Measurements from ENCODE around the gene TMEM175. TPM values are rescaled to one million over a fixed set of nuclear protein-coding genes. Genes with fewer than 3 reads are reported as not detected.

TMEM175 gene
- total and polyA plus RNA-seq, 9 of the 15 experiments (the other 6 are each of a cell fraction or from before 2014, with no cell fraction given): 0.13 to 30.9 (median 9.4) TPM

GRCh38 chr4:996030-996996, 64.1 kb downstream of the TMEM175 start (continued):
- TF ChIP-seq, protein P1, sequence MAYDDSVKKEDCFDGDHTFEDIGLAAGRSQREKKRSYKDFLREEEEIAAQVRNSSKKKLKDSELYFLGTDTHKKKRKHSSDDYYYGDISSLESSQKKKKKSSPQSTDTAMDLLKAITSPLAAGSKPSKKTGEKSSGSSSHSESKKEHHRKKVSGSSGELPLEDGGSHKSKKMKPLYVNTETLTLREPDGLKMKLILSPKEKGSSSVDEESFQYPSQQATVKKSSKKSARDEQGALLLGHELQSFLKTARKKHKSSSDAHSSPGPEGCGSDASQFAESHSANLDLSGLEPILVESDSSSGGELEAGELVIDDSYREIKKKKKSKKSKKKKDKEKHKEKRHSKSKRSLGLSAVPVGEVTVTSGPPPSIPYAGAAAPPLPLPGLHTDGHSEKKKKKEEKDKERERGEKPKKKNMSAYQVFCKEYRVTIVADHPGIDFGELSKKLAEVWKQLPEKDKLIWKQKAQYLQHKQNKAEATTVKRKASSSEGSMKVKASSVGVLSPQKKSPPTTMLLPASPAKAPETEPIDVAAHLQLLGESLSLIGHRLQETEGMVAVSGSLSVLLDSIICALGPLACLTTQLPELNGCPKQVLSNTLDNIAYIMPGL (CRISPR knock-in tag; IDR thresholded peaks at IDR 0.05): no peak
- no peak for TF ChIP-seq ZKSCAN8 (CRISPR knock-in tag; IDR thresholded peaks at IDR 0.05)
- TF ChIP-seq, protein P2, sequence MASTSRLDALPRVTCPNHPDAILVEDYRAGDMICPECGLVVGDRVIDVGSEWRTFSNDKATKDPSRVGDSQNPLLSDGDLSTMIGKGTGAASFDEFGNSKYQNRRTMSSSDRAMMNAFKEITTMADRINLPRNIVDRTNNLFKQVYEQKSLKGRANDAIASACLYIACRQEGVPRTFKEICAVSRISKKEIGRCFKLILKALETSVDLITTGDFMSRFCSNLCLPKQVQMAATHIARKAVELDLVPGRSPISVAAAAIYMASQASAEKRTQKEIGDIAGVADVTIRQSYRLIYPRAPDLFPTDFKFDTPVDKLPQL (IDR thresholded peaks at IDR 0.05; ENCODE audit: extremely low read depth, insufficient read length): no peak
- TF ChIP-seq SAFB (IDR thresholded peaks at IDR 0.05; ENCODE audit: borderline replicate concordance, low read depth, low read length): peak; percentile 67; the same call in 1 of the 2 replicates
- no peak for TF ChIP-seq ZFP30 (CRISPR knock-in tag; IDR thresholded peaks at IDR 0.05; ENCODE audit: borderline replicate concordance)
- TF ChIP-seq HDAC1 (IDR thresholded peaks at IDR 0.05): peak in 1 of 2 experiments; percentile 20; a peak in 1 of 4 replicates
- no peak for TF ChIP-seq NR1H2 (CRISPR knock-in tag; IDR thresholded peaks at IDR 0.05)
- TF ChIP-seq TFAM (CRISPR knock-in tag; conservative IDR thresholded peaks at IDR 0.05): no peak
- no peak for TF ChIP-seq PTTG1 (tag; IDR thresholded peaks at IDR 0.05; ENCODE audit: low read depth)
- no peak for TF ChIP-seq RBM22 (IDR thresholded peaks at IDR 0.05; ENCODE audit: low read depth, low read length, poor library complexity, severe bottlenecking)
- no peak for TF ChIP-seq NFE2L1 (tag; IDR thresholded peaks at IDR 0.05; ENCODE audit: borderline replicate concordance, low read depth)
- TF ChIP-seq CREB3L1 (IDR thresholded peaks at IDR 0.05; ENCODE audit: borderline replicate concordance, low read depth): no peak
- TF ChIP-seq EP400 (IDR thresholded peaks at IDR 0.05): peak; percentile 32
- no peak for TF ChIP-seq ZNF583 (CRISPR knock-in tag; IDR thresholded peaks at IDR 0.05)
- no peak for TF ChIP-seq SRSF3 (IDR thresholded peaks at IDR 0.05; ENCODE audit: insufficient read depth, low read length)
- peak; percentile 94 for TF ChIP-seq ATF7 (IDR thresholded peaks at IDR 0.05)
- TF ChIP-seq ZNF175 (CRISPR knock-in tag; IDR thresholded peaks at IDR 0.05; ENCODE audit: low read depth): no peak
- no peak for TF ChIP-seq EHMT2 (IDR thresholded peaks at IDR 0.05)
- no peak for TF ChIP-seq ZNF165 (CRISPR knock-in tag; IDR thresholded peaks at IDR 0.05; ENCODE audit: borderline replicate concordance)
- no peak for TF ChIP-seq CHAMP1 (IDR thresholded peaks at IDR 0.05)
- TF ChIP-seq U2AF2 (optimal IDR thresholded peaks at IDR 0.05; ENCODE audit: low read depth, low read length): no peak

All from K562 (cell line).